Esophagus squamous epithelium (tissue), 4 donors: ENCODE measurements around the gene GCA.

Experiments used
- CTCF ChIP-seq, 6 experiments: fragments of 450-650 bp in 4 of 6; fragments of 200-600 bp in 2 of 6; sonication (generic) in 2 of 6; IDR thresholded peaks; one replicate each; pipeline ENCODE4 v1.5.1; 2016 to 2019; ENCODE audit warnings: antibody characterized with exemption in 6 of 6, mild to moderate bottlenecking in 4 of 6, moderate library complexity in 4 of 6
- POLR2A ChIP-seq, 4 donors: fragments of 450-650 bp; IDR thresholded peaks; one replicate each; pipeline ENCODE4 v1.6.1; 2017; ENCODE audit warnings: antibody characterized with exemption in 4 of 4, mild to moderate bottlenecking in 4 of 4, moderate library complexity in 3 of 4

- TF ChIP-seq CTCF (IDR thresholded peaks at IDR 0.05) (no peak), POLR2A (IDR thresholded peaks at IDR 0.05) (no peak)
Measured at GRCh38 chr2:162300266-162300665, 43.7 kb upstream of the GCA start.
